GM11168 (cell line): Measurements from ENCODE around the gene ENTHD1.
"Not testable (repeated sequence)": the region's sequence is repeated elsewhere in the genome, so short reads cannot be mapped to it uniquely, and the experiment has no call there.

ENCODE experiments used
- in situ Hi-C: fragments of 300-500 bp; cut with MboI; formaldehyde crosslinking; loops from one replicate; pipeline ENCODE4 v1.12.0; 2022; ENCODE audit warnings: low sequenced_read_pairs; ENCODE audit not compliant: unreplicated experiment

Gene ENTHD1

GRCh38 chr22:39904024-39904423, 10.5 kb upstream of the ENTHD1 start:
- in situ Hi-C loops, result not testable (repeated sequence)

- in situ Hi-C loops, result no loop called here
Observed at GRCh38 chr22:39901565-39902146, 8.1 kb upstream of the ENTHD1 start.

GRCh38 chr22:39900306-39901227, 7.0 kb upstream of the ENTHD1 start, which contains the start of gene GRAP2:
Gene GRAP2, plus strand, starts transcription at chr22:39901084. Its CDS starts 46,023 bp downstream, at chr22:39947107.
- in situ Hi-C loops, result no loop called here

GRCh38 chr22:39898997-39899396, 5.4 kb upstream of the ENTHD1 start:
- in situ Hi-C loops, result no loop called here

- in situ Hi-C loops, result no loop called here
Observed at GRCh38 chr22:39897841-39898240, 4.3 kb upstream of the ENTHD1 start.

GRCh38 chr22:39896313-39896996, 2.9 kb upstream of the ENTHD1 start:
- in situ Hi-C loops, result no loop called here

GRCh38 chr22:39895682-39896081, 2.1 kb upstream of the ENTHD1 start:
- in situ Hi-C loops, result no loop called here

- in situ Hi-C loops, result no loop called here
Observed at GRCh38 chr22:39894554-39895092, 1.1 kb upstream of the ENTHD1 start.

- in situ Hi-C loops, result not testable (repeated sequence)
Observed at GRCh38 chr22:39889924-39890323, 3.6 kb downstream of the ENTHD1 start.

GRCh38 chr22:39883057-39883456, 10.5 kb downstream of the ENTHD1 start:
- in situ Hi-C loops, result no loop called here

GRCh38 chr22:39880722-39881121, 12.8 kb downstream of the ENTHD1 start:
- in situ Hi-C loops, result no loop called here

- in situ Hi-C loops, result no loop called here
Observed at GRCh38 chr22:39877079-39877845, 16.3 kb downstream of the ENTHD1 start.

- in situ Hi-C loops, result not testable (repeated sequence)
Observed at GRCh38 chr22:39875176-39875885, 18.2 kb downstream of the ENTHD1 start.

- in situ Hi-C loops, result no loop called here
Observed at GRCh38 chr22:39873965-39874364, 19.6 kb downstream of the ENTHD1 start.

GRCh38 chr22:39872548-39872947, 21.0 kb downstream of the ENTHD1 start:
- in situ Hi-C loops, result no loop called here

GRCh38 chr22:39871008-39871798, 22.4 kb downstream of the ENTHD1 start:
- in situ Hi-C loops, result no loop called here

- in situ Hi-C loops, result not testable (repeated sequence)
Observed at GRCh38 chr22:39869797-39870196, 23.8 kb downstream of the ENTHD1 start.

GRCh38 chr22:39868741-39869140, 24.8 kb downstream of the ENTHD1 start:
- in situ Hi-C loops, result no loop called here
